Measurements from ENCODE around the gene EXT2.

EXT2 gene

DNA sequence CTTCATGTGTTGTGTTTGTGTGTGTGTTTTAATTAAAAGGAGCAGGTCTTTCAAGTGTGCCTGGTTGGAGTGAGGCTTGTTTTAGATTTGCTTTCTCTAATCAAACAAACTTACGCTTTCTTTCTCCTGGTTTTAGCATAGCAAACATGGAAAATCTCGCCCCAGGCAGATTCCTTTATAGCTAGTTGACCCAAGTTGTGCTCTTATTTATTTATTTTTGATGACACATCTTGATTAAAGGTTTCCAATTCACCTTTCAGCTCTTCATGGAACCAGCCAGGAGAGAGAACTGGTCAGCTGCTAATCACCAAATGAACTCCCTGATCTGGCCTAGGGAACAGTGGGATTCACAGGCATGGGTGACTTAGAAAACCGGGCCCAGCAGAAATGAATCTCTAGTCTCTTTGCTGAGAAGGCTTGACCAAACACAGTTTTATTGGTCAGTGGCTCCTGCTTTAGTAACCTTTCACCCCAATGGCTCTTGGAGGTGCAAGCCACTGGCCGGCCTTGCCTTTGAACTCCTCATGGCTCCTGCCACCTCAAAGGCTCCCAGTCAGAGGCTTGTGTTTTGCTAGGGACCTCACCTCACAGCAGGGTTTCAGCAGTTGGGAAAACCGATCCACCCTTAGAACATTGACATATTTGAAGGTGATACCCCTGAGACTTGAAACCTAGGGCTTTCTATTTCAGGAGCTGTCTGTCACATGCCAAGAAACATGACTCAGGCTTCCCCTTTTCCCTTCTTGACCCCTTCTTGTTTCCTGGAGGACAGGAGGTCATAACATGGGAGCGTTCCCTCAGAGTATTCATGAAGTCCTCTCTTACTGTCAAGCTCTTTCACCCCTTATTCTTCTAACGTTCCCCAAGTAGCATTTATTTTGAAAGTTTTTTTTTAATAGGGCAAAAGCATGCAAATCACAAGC, 48.8 kb downstream of the EXT2 start:
- TF ChIP-seq CTCF (conservative IDR thresholded peaks at IDR 0.05; ENCODE audit: low read depth, low read length) = no peak
- H3K4me3 ChIP-seq (ENCODE audit: low read depth, low read length) = no peak overlapping the region
- DNase-seq (ENCODE audit: low read depth) = peak; percentile 19

DNA sequence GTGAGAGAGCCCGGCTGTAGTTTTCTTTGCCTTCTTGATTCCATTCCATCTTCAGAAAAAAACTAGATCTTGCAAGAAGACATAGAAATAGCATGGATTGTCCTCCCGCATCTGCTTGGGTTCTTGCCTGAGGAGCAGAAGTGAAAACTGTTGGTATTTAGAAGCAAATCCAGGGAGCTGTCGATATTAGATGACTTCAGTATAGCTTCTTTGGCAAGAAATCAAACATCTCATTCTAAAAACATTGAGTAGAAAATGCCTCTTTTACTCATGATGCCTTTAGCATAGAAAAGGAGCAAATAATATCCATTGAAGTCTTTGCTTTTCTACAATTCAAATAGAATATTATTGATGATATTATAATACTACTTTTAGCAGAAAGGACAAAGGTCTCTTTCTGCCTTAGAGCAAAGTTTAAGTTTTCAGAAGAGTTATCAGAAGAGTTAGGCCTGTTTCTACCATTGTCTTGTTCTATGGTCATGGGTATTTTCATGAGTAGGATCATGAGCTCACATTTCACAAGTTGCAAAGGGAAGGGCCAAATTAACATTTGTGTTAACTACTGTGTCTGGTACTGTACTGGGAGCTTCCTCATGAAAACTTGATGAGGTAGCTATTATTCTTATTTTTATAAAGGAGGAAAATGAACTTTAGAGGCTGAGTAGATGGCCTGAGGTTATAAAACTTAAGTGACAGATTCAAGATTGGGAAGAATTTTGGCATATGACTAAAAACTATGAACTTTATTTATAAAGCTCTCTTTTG, 49.7 kb downstream of the EXT2 start:
- H3K4me3 ChIP-seq (ENCODE audit: low read depth, low read length) = no peak overlapping the region
- DNase-seq (ENCODE audit: low read depth) = peak; percentile 48
- no peak for TF ChIP-seq CTCF (conservative IDR thresholded peaks at IDR 0.05; ENCODE audit: low read depth, low read length)

GRCh38 chr11:44146931-44147330, 51.5 kb downstream of the EXT2 start:
- TF ChIP-seq CTCF (conservative IDR thresholded peaks at IDR 0.05; ENCODE audit: low read depth, low read length) = no peak
- no peak overlapping the region for H3K4me3 ChIP-seq (ENCODE audit: low read depth, low read length)
- no peak for DNase-seq (ENCODE audit: low read depth)

DNA sequence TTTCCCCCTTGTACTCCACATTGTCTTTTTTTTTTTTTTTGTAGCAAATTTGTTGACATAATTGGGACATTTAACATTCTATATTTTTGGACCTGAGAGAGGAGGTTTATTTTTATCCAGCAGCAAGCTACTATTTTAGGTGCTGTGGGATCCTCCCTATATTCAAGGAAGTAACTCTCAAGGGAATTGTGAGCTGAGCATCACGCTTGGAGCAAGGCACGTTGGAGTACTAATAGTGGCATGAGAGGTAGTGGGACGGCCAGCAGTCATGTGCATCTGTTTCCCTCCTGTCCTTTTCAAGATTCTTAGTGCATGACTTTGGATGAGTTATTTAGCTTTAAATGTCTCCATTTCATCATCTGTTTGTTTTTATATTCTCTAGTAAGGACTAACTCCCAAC, 52.3 kb downstream of the EXT2 start:
- H3K4me3 ChIP-seq (ENCODE audit: low read depth, low read length) = no peak overlapping the region
- DNase-seq (ENCODE audit: low read depth) = no peak
- no peak for TF ChIP-seq CTCF (conservative IDR thresholded peaks at IDR 0.05; ENCODE audit: low read depth, low read length)

DNA sequence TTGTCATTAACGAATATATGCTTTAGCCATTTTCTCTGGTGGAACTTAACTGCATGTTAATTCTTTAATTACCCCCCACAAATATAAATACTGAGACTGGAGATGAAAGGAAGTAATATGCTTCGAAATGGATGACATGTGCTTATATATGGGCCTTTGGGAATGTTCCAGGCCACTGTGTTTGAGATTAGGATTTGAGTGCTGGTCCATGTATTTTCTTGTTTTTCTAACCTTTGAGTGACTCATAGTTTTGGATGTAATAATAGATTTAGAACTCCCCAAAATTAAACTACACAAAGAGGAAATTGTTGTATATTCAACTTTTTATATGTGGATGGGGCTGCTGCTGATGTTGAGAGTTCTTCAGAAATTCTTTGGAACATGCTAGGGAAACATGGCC, 54.2 kb downstream of the EXT2 start:
- no peak for TF ChIP-seq CTCF (conservative IDR thresholded peaks at IDR 0.05; ENCODE audit: low read depth, low read length)
- no peak overlapping the region for H3K4me3 ChIP-seq (ENCODE audit: low read depth, low read length)
- DNase-seq (ENCODE audit: low read depth) = no peak

GRCh38 chr11:44150401-44150800, 54.9 kb downstream of the EXT2 start:
- no peak for TF ChIP-seq CTCF (conservative IDR thresholded peaks at IDR 0.05; ENCODE audit: low read depth, low read length)
- H3K4me3 ChIP-seq (ENCODE audit: low read depth, low read length) = no peak overlapping the region
- no peak for DNase-seq (ENCODE audit: low read depth)

Measured in choroid plexus epithelial cell (primary cell).